Esophagus squamous epithelium (tissue), 5 donors: Measurements from ENCODE around the gene BTBD10. TPM values are rescaled to one million over a fixed set of nuclear protein-coding genes. Genes with fewer than 3 reads are reported as not detected.
A peak's percentile ranks its signal among the peaks of the same experiment; 100 is the strongest.

ENCODE experiments used
- DNase-seq: peaks from one replicate; lab custom pipeline; 2025; lab: John Stamatoyannopoulos, UW
- H3K27ac ChIP-seq, 4 donors: fragments of 200-600 bp; sonication (generic); one replicate each; pipeline ENCODE4 v1.5.1; 2016 to 2019; ENCODE audit warnings: mild to moderate bottlenecking in 1 of 4
- H3K27me3 ChIP-seq, 4 donors: fragments of 200-600 bp; sonication (generic); 1 replicate in 3 of 4; 2 replicates in 1 of 4; pipeline versions ENCODE4 v1.5.1 to v1.6.0; 2017 to 2021; ENCODE audit warnings: antibody characterized with exemption in 1 of 4
- H3K36me3 ChIP-seq, 3 donors: fragments of 200-600 bp; sonication (generic); one replicate each; pipeline ENCODE4 v1.5.1; 2016 to 2019
- H3K4me1 ChIP-seq, 3 donors: fragments of 200-600 bp; sonication (generic); one replicate each; pipeline ENCODE4 v1.5.1; 2017 to 2019
- H3K4me3 ChIP-seq, 4 donors: fragments of 200-600 bp; sonication (generic); 1 replicate in 3 of 4; 2 replicates in 1 of 4; pipeline ENCODE4 v1.5.1; 2016 to 2019; ENCODE audit warnings: mild to moderate bottlenecking in 2 of 4, moderate library complexity in 1 of 4
- H3K9me3 ChIP-seq, 3 donors: fragments of 200-600 bp; sonication (generic); one replicate each; pipeline ENCODE4 v1.5.1; 2016 to 2019
- POLR2A ChIP-seq, 4 donors: fragments of 450-650 bp; IDR thresholded peaks; one replicate each; pipeline ENCODE4 v1.6.1; 2017; ENCODE audit warnings: antibody characterized with exemption in 4 of 4, mild to moderate bottlenecking in 4 of 4, moderate library complexity in 3 of 4
- WGBS, 2 donors: methylation state at CpG; one replicate each; pipeline ENCODE4 v1.1.5; 2018; 5-methylcytosine and 5-hydroxymethylcytosine counted together
- intact Hi-C: fragments of 100-400 bp; cut with DNase I; formaldehyde crosslinking; loops from one replicate; pipeline ENCODE4 v1.15.0; 2022
- total RNA-seq, 4 donors: library from RNA; depleted of rRNA; stranded (reverse); fragments of >200 nt; gene quantifications; one replicate each; pipeline ENCODE4 v1.1.0, GENCODE V29; 2016
- TF ChIP-seq, protein P1 (sequence below), 6 experiments: fragments of 450-650 bp in 4 of 6; fragments of 200-600 bp in 2 of 6; sonication (generic) in 2 of 6; IDR thresholded peaks; one replicate each; pipeline ENCODE4 v1.5.1; 2016 to 2019; ENCODE audit warnings: antibody characterized with exemption in 6 of 6, mild to moderate bottlenecking in 4 of 6, moderate library complexity in 4 of 6
- donor health status: DM: yes; HTN: yes; CAD: no.

Gene BTBD10
- total RNA-seq, 4 donors from 2014 or later = 45.3 to 56.7 (median 54.0) TPM

DNA sequence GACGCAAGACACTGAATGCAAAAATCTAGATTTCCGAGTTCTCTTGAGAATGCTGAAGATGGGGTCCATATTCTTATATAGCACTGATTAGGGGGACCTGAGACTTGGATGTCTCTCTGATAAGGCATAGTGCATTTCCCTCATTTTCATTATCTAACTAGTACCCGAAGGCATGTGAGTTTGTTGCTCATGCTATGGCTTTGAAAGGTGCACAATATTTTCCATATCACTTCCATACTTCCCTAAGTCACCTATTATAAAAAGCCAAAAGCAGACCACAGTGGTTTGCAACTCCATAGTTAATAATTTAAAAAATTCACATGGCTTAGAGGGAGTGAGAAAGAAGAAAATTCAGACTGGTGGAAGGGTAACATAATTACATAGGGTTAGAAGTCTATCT lies 1.7 kb downstream of the BTBD10 start:
- no peak for DNase-seq
- TF ChIP-seq, protein P1, sequence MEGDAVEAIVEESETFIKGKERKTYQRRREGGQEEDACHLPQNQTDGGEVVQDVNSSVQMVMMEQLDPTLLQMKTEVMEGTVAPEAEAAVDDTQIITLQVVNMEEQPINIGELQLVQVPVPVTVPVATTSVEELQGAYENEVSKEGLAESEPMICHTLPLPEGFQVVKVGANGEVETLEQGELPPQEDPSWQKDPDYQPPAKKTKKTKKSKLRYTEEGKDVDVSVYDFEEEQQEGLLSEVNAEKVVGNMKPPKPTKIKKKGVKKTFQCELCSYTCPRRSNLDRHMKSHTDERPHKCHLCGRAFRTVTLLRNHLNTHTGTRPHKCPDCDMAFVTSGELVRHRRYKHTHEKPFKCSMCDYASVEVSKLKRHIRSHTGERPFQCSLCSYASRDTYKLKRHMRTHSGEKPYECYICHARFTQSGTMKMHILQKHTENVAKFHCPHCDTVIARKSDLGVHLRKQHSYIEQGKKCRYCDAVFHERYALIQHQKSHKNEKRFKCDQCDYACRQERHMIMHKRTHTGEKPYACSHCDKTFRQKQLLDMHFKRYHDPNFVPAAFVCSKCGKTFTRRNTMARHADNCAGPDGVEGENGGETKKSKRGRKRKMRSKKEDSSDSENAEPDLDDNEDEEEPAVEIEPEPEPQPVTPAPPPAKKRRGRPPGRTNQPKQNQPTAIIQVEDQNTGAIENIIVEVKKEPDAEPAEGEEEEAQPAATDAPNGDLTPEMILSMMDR (IDR thresholded peaks at IDR 0.05) = no peak
- no peak for TF ChIP-seq POLR2A (IDR thresholded peaks at IDR 0.05)
- intact Hi-C loops = no loop called here
- H3K4me3 ChIP-seq = no peak overlapping the region
- 78 to 89% methylated on average over 3 of the region's 3 CpGs for WGBS, 2 donors
- H3K27me3 ChIP-seq = no peaks in the 10 kb centered on the region
- H3K9me3 ChIP-seq = no peaks in the 10 kb centered on the region
- peaks cover 6 to 46% (median 14%) of the 10 kb centered on the region in 3 donors for H3K4me1 ChIP-seq
- no peaks in the 10 kb centered on the region for H3K36me3 ChIP-seq
- H3K27ac ChIP-seq = peak overlapping the region in 1 of 4 donors; percentile 94

- Histone ChIP-seq H3K27me3 (no peaks in the 10 kb centered on the region), H3K4me1 (peaks cover 0 to 26% (median 6%) of the 10 kb centered on the region in 3 donors), H3K4me3 (no peak overlapping the region), H3K27ac (no peak overlapping the region), H3K9me3 (no peaks in the 10 kb centered on the region), H3K36me3 (peaks cover 0 to 6% (median 0%) of the 10 kb centered on the region in 3 donors)
- 88 to 93% methylated on average over 2 of the region's 2 CpGs for WGBS, 2 donors
- TF ChIP-seq, protein P1 (IDR thresholded peaks at IDR 0.05) = no peak
- TF ChIP-seq POLR2A (IDR thresholded peaks at IDR 0.05) = no peak
- intact Hi-C loops = no loop called here
- no peak for DNase-seq
Measured at GRCh38 chr11:13450832-13451397, 12.1 kb downstream of the BTBD10 start.

DNA sequence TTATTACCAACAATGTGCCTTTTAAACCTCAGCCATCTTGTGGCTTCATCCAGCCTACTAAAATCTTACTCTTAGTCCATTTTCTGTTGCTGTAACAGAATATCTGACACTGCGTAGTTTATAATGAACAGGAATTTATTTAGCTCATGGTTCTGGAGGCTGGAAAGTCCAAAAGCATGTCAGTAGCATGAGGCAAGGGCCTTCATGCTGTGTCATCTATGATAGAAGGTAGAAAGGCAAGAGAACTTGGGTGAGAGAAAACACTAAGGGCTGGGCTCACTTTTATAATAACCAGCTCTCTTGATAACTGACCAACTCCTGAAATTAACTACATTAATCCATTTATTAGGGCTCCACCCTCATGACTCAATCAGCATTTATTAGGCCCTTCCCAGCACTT lies 13.5 kb downstream of the BTBD10 start:
- Histone ChIP-seq H3K9me3 (no peaks in the 10 kb centered on the region), H3K27ac (peak overlapping the region in 1 of 4 donors; percentile 13), H3K4me3 (no peak overlapping the region), H3K27me3 (no peaks in the 10 kb centered on the region), H3K4me1 (peaks cover 0 to 26% (median 6%) of the 10 kb centered on the region in 3 donors), H3K36me3 (peaks cover 0 to 6% (median 0%) of the 10 kb centered on the region in 3 donors)
- intact Hi-C loops = no loop called here
- WGBS, 2 donors = 0 to 63% methylated on average over 1 of the region's 1 CpG
- TF ChIP-seq, protein P1 (IDR thresholded peaks at IDR 0.05) = no peak
- no peak for TF ChIP-seq POLR2A (IDR thresholded peaks at IDR 0.05)
- no peak for DNase-seq

DNA sequence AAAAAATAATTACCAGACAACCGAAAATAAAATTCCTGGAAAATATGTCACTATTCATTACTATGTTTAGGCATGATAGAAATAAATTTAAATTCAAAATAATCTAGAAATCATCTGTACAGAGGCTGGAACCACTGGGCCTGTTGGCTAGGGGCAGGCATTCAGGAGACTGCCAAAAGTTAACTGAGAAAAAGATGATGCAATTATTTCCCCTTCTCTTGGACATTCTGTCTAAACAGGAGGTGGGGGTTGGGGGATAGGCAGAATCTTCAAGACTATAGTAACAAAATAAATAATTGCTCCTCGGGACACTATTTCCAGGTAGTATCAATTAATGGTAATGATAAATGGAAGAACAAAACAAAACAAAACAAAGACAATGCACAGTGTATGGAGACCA lies 14.1 kb downstream of the BTBD10 start:
- Histone ChIP-seq H3K4me1 (peaks cover 0 to 26% (median 6%) of the 10 kb centered on the region in 3 donors), H3K9me3 (no peaks in the 10 kb centered on the region), H3K4me3 (no peak overlapping the region), H3K27me3 (no peaks in the 10 kb centered on the region), H3K27ac (peak overlapping the region in 2 of 4 donors; percentile 19 to 38), H3K36me3 (peaks cover 0 to 4% (median 0%) of the 10 kb centered on the region in 3 donors)
- TF ChIP-seq, protein P1 (IDR thresholded peaks at IDR 0.05) = no peak
- TF ChIP-seq POLR2A (IDR thresholded peaks at IDR 0.05) = no peak
- intact Hi-C loops = no loop called here
- DNase-seq = no peak
- 60 to 72% methylated on average over 2 of the region's 2 CpGs for WGBS, 2 donors

DNA sequence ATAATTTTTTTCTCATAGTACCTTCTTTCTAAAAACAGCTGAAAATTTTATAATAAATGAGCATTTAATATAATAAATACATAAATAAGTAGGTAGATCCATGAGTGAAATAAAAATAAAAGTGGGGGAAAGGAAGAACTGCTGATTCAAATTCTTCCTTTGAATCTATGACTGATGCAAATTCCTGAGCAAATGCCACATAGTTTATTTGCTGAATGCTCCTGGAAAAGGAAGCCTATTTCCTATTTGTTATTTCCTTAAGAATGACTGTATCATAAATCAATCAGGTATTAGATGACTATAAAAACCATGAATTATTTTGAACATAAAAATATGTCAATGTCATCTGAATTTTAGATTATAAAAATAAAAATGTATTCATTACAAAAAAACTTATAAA lies 16.6 kb downstream of the BTBD10 start:
- intact Hi-C loops = no loop called here
- no peak overlapping the region for H3K27ac ChIP-seq

More for the DNA sequence above, 16.6 kb downstream of the BTBD10 start:
- H3K27me3 ChIP-seq = no peaks in the 10 kb centered on the region
- H3K9me3 ChIP-seq = no peaks in the 10 kb centered on the region
- DNase-seq = no peak
- H3K4me3 ChIP-seq = no peak overlapping the region
- TF ChIP-seq, protein P1 (IDR thresholded peaks at IDR 0.05) = no peak
- TF ChIP-seq POLR2A (IDR thresholded peaks at IDR 0.05) = no peak
- H3K4me1 ChIP-seq = peaks cover 0 to 26% (median 6%) of the 10 kb centered on the region in 3 donors
- no peaks in the 10 kb centered on the region for H3K36me3 ChIP-seq
